ENCODE data around the gene INSIG2. TPM values are rescaled to one million over a fixed set of nuclear protein-coding genes. Genes with fewer than 3 reads are reported as not detected.

The INSIG2 gene
- total RNA-seq: 16.8 and 16.9 TPM in 2 replicates

GRCh38 chr2:118088051-118089024 lies at the start of gene INSIG2:
Gene INSIG2 (plus strand): TSS chr2:118088471. CDS start chr2:118096557, 8,086 bp downstream.
- Mint-ChIP-seq H3K4me1 (peaks cover 32% of the 10 kb centered on the region), H3K9me3 (no peaks in the 10 kb centered on the region), H3K36me3 (ENCODE audit: low read depth) (peaks cover 9% of the 10 kb centered on the region), H3K27me3 (no peaks in the 10 kb centered on the region), H3K4me3 (peak within 1 kb of the TSS; percentile 94), H3K27ac (peak within 1 kb of the TSS; percentile 84)
- ATAC-seq (ENCODE audit: low read depth) (peak; percentile 84), DNase-seq (peak; percentile 88)
- intact Hi-C loops (cut with micrococcal nuclease): loop anchor here (1.0 to 2.0 kb wide), 7 partner anchors 16 to 1670 kb away; partner anchors contain the start of genes C2orf76, CCDC93, DBI and DDX18
- TF ChIP-seq, protein P1, sequence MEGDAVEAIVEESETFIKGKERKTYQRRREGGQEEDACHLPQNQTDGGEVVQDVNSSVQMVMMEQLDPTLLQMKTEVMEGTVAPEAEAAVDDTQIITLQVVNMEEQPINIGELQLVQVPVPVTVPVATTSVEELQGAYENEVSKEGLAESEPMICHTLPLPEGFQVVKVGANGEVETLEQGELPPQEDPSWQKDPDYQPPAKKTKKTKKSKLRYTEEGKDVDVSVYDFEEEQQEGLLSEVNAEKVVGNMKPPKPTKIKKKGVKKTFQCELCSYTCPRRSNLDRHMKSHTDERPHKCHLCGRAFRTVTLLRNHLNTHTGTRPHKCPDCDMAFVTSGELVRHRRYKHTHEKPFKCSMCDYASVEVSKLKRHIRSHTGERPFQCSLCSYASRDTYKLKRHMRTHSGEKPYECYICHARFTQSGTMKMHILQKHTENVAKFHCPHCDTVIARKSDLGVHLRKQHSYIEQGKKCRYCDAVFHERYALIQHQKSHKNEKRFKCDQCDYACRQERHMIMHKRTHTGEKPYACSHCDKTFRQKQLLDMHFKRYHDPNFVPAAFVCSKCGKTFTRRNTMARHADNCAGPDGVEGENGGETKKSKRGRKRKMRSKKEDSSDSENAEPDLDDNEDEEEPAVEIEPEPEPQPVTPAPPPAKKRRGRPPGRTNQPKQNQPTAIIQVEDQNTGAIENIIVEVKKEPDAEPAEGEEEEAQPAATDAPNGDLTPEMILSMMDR (IDR thresholded peaks at IDR 0.05): no peak
- ChIA-PET POLR2A (interaction anchor here (0.9 to 1.9 kb wide), 11 partner anchors 11 to 1672 kb away, joined by 3 to 18 read pairs (median 6); partner anchors contain the start of genes CCDC93, DDX18 and PTPN4), CTCF (interaction anchor here (0.7 to 1.7 kb wide), 4 partner anchors 41 to 85 kb away, joined by 3 to 7 read pairs (median 3); no protein-coding TSS in a partner anchor)

- H3K9me3 Mint-ChIP-seq: peaks cover 2% of the 10 kb centered on the region
- intact Hi-C loops (cut with micrococcal nuclease): loop anchor here (10.0 kb wide), 1 partner anchor 1224 kb away; no protein-coding TSS in a partner anchor
- ATAC-seq (ENCODE audit: low read depth) (peak; percentile 10), DNase-seq (no peak)
- CTCF ChIA-PET: interaction anchor here (0.8 to 1.9 kb wide), 3 partner anchors 8 to 21 kb away, joined by 3 to 7 read pairs (median 4); no protein-coding TSS in a partner anchor
- peaks cover 54% of the 10 kb centered on the region for H3K27me3 Mint-ChIP-seq
- TF ChIP-seq, protein P1 (IDR thresholded peaks at IDR 0.05): no peak
- H3K36me3 Mint-ChIP-seq (ENCODE audit: low read depth): no peaks in the 10 kb centered on the region
- POLR2A ChIA-PET: no interaction called here
- H3K4me1 Mint-ChIP-seq: no peaks in the 10 kb centered on the region
- no peak overlapping the region for H3K27ac Mint-ChIP-seq
- no peak overlapping the region for H3K4me3 Mint-ChIP-seq
Observed at GRCh38 chr2:118040891-118041290, 47.4 kb upstream of the INSIG2 start.

GRCh38 chr2:118044103-118044716 lies 44.1 kb upstream of the INSIG2 start:
- no peak for DNase-seq
- ATAC-seq (ENCODE audit: low read depth): no peak
- no peak overlapping the region for H3K4me3 Mint-ChIP-seq
- CTCF ChIA-PET: interaction anchor here (1.5 kb wide), 1 partner anchor 17 kb away, joined by 3 read pairs; no protein-coding TSS in a partner anchor
- TF ChIP-seq, protein P1 (IDR thresholded peaks at IDR 0.05): no peak
- H3K27me3 Mint-ChIP-seq: peaks cover 41% of the 10 kb centered on the region
- no peak overlapping the region for H3K27ac Mint-ChIP-seq
- peaks cover 3% of the 10 kb centered on the region for H3K4me1 Mint-ChIP-seq
- intact Hi-C loops (cut with micrococcal nuclease): loop anchor here (10.0 kb wide), 1 partner anchor 1221 kb away; no protein-coding TSS in a partner anchor
- POLR2A ChIA-PET: no interaction called here
- H3K9me3 Mint-ChIP-seq: no peaks in the 10 kb centered on the region
- H3K36me3 Mint-ChIP-seq (ENCODE audit: low read depth): no peaks in the 10 kb centered on the region

GRCh38 chr2:118044854-118045253 lies 43.4 kb upstream of the INSIG2 start:
- H3K36me3 Mint-ChIP-seq (ENCODE audit: low read depth): no peaks in the 10 kb centered on the region
- TF ChIP-seq, protein P1 (IDR thresholded peaks at IDR 0.05): no peak
- ATAC-seq (ENCODE audit: low read depth) (no peak), DNase-seq (no peak)
- H3K4me3 Mint-ChIP-seq: no peak overlapping the region
- H3K9me3 Mint-ChIP-seq: no peaks in the 10 kb centered on the region
- no peak overlapping the region for H3K27ac Mint-ChIP-seq
- POLR2A ChIA-PET: no interaction called here
- CTCF ChIA-PET: interaction anchor here (8.7 kb wide), 1 partner anchor 15 kb away, joined by 342 read pairs; no protein-coding TSS in a partner anchor
- peaks cover 7% of the 10 kb centered on the region for H3K4me1 Mint-ChIP-seq
- intact Hi-C loops (cut with micrococcal nuclease): loop anchor here (10.0 kb wide), 1 partner anchor 1220 kb away; no protein-coding TSS in a partner anchor
- peaks cover 36% of the 10 kb centered on the region for H3K27me3 Mint-ChIP-seq
